Stomach (tissue), 4 donors: ENCODE measurements around the gene HESX1.

Experiments used
- EP300 ChIP-seq: sonication (generic); formaldehyde crosslinking; IDR thresholded peaks from one replicate; pipeline ENCODE4 v1.6.1; 2017; ENCODE audit warnings: antibody characterized with exemption
- POLR2A ChIP-seq, 4 donors: fragments of 450-650 bp; IDR thresholded peaks; one replicate each; pipeline ENCODE4 v1.6.1; 2016; ENCODE audit warnings: antibody characterized with exemption in 4 of 4, control low read depth in 2 of 4, mild to moderate bottlenecking in 1 of 4, moderate library complexity in 1 of 4
- POLR2AphosphoS5 ChIP-seq, 3 donors: sonication (generic); formaldehyde crosslinking; IDR thresholded peaks; one replicate each; pipeline ENCODE4 v1.6.1; 2016; ENCODE audit warnings: antibody characterized with exemption in 3 of 3
- TF ChIP-seq, protein P1 (sequence below), 7 experiments: fragments of 450-650 bp in 4 of 7; fragments of 200-600 bp in 3 of 7; sonication (generic) in 3 of 7; IDR thresholded peaks; one replicate each; pipeline ENCODE4 v1.5.1; 2016 to 2019; ENCODE audit warnings: antibody characterized with exemption in 7 of 7, control low read depth in 2 of 7, mild to moderate bottlenecking in 1 of 7

DNA sequence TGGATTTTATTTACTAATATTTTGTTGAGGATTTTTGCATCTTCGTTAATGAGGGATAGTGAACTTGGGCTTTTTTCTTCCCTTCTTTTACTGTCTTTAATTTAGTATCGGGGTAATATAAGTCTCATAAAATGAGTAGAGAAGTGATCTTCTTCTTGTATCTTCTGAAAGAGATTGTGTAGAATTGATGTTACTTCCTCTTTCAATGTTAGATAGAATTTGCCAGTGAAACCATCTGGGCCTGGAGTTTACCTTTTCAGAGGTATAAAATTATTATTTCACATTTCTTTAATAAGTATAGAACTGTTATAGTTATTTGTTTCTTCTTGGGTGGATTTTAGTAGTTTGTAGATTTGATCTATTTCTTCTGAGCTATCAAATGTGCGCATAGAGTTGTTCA is 7.8 kb downstream of the HESX1 start:
- no peak for TF ChIP-seq POLR2AphosphoS5 (IDR thresholded peaks at IDR 0.05)
- TF ChIP-seq, protein P1, sequence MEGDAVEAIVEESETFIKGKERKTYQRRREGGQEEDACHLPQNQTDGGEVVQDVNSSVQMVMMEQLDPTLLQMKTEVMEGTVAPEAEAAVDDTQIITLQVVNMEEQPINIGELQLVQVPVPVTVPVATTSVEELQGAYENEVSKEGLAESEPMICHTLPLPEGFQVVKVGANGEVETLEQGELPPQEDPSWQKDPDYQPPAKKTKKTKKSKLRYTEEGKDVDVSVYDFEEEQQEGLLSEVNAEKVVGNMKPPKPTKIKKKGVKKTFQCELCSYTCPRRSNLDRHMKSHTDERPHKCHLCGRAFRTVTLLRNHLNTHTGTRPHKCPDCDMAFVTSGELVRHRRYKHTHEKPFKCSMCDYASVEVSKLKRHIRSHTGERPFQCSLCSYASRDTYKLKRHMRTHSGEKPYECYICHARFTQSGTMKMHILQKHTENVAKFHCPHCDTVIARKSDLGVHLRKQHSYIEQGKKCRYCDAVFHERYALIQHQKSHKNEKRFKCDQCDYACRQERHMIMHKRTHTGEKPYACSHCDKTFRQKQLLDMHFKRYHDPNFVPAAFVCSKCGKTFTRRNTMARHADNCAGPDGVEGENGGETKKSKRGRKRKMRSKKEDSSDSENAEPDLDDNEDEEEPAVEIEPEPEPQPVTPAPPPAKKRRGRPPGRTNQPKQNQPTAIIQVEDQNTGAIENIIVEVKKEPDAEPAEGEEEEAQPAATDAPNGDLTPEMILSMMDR (IDR thresholded peaks at IDR 0.05), result no peak
- TF ChIP-seq EP300, result no peak
- no peak for TF ChIP-seq POLR2A (IDR thresholded peaks at IDR 0.05)
